ENCODE measurements around the gene NTM. TPM values are rescaled to one million over a fixed set of nuclear protein-coding genes. Genes with fewer than 3 reads are reported as not detected.

NTM gene
- total and polyA plus RNA-seq, 2 experiments from 2014 or later: 1.1 to 1.7 TPM

DNA sequence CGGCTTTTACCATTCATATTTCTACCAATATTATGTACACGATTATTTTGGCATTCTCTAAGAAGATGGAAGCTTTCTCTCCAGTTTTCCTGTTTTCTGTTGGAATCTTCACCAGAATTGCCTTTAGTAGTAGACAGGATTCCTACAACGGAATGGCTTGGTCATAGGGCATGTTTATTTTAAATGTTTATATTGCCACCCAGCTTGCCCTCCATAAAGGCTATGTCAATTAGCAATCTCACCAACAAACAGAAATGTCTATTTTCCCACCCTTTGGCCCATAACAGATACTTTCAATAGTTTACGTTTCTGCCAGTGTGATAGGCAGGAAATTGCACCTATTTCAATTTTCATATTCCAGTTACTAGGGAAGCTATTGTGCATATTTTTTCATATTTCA is 893.5 kb downstream of the NTM start:
- Histone ChIP-seq H3K27me3 (no peaks in the 10 kb centered on the region), H3K9me3 (ENCODE audit: low read depth) (no peaks in the 10 kb centered on the region), H3K4me1 (ENCODE audit: low read depth) (no peaks in the 10 kb centered on the region), H3K36me3 (no peaks in the 10 kb centered on the region), H3K4me3 (no peak overlapping the region), H3K27ac (no peak overlapping the region)
- TF ChIP-seq, protein P1, sequence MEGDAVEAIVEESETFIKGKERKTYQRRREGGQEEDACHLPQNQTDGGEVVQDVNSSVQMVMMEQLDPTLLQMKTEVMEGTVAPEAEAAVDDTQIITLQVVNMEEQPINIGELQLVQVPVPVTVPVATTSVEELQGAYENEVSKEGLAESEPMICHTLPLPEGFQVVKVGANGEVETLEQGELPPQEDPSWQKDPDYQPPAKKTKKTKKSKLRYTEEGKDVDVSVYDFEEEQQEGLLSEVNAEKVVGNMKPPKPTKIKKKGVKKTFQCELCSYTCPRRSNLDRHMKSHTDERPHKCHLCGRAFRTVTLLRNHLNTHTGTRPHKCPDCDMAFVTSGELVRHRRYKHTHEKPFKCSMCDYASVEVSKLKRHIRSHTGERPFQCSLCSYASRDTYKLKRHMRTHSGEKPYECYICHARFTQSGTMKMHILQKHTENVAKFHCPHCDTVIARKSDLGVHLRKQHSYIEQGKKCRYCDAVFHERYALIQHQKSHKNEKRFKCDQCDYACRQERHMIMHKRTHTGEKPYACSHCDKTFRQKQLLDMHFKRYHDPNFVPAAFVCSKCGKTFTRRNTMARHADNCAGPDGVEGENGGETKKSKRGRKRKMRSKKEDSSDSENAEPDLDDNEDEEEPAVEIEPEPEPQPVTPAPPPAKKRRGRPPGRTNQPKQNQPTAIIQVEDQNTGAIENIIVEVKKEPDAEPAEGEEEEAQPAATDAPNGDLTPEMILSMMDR (IDR thresholded peaks at IDR 0.05; ENCODE audit: low read depth, low read length): no peak
- DNase-seq (ENCODE audit: low read depth in 1 of 2, low spot score in 1 of 2): no peak

DNA sequence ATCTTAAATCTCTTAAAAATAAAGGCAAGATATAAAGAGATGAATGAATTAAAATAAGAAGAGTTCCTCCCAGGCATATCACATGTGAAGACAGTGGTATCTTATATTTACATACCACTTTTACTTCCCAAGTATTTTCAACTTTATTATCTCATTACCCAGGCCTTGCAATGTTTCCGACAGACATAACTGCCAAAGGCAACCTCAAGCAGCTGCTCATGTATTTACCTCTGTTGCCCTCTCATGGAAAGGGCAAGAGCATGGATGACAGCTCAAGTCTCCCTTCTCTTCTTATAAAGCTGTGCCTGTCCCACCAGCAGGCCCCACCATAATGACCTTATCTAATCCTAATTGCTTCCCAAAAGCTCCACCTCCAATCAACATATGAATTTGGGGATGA is 894.2 kb downstream of the NTM start:
- Histone ChIP-seq H3K9me3 (ENCODE audit: low read depth) (no peaks in the 10 kb centered on the region), H3K36me3 (no peaks in the 10 kb centered on the region), H3K4me3 (no peak overlapping the region), H3K27me3 (no peaks in the 10 kb centered on the region), H3K27ac (no peak overlapping the region), H3K4me1 (ENCODE audit: low read depth) (no peaks in the 10 kb centered on the region)
- TF ChIP-seq, protein P1 (IDR thresholded peaks at IDR 0.05; ENCODE audit: low read depth, low read length): no peak
- DNase-seq (ENCODE audit: low read depth in 1 of 2, low spot score in 1 of 2): no peak

DNA sequence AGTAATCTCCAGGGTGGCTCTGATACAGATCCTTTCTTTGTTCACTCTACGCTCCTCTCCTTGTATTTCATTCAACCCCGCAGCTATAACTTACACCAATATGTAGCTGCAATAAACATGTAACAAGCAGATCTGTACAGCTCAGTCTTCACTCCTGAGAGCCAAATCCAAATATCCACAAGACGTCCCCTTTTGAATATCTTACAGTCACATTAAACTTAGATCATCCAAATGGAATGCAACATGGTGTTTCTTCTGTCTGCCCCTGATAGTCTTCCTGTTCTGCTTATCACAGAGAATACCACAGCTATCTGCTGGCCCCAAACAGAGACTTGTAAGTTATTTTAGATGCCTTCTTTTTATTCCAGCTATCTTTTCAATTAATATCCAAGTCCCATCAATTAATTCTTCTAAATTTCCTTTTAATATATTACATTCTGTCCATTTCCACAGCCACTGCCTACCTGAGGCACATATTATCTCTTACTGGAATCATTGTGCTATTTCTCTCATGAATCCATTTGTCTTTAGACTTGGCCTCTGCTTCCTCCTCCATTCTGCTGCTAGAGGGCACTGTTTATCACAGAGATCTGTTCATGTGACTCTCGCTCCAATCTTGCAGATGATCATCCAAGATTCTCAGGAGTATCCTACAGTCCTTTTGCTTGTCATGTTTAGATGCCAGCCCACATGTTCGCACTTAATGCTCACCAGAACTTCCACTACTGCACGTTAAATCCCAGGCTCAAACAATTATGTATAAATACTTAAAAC is 908.6 kb downstream of the NTM start:
- TF ChIP-seq, protein P1 (IDR thresholded peaks at IDR 0.05; ENCODE audit: low read depth, low read length): peak; percentile 38
- Histone ChIP-seq H3K4me3 (no peak overlapping the region), H3K4me1 (ENCODE audit: low read depth) (peaks cover 5% of the 10 kb centered on the region), H3K27ac (no peak overlapping the region), H3K36me3 (no peaks in the 10 kb centered on the region), H3K27me3 (no peaks in the 10 kb centered on the region), H3K9me3 (ENCODE audit: low read depth) (no peaks in the 10 kb centered on the region)
- peak in 1 of 2 donors; percentile 38 for DNase-seq (ENCODE audit: low read depth in 1 of 2, low spot score in 1 of 2)

DNA sequence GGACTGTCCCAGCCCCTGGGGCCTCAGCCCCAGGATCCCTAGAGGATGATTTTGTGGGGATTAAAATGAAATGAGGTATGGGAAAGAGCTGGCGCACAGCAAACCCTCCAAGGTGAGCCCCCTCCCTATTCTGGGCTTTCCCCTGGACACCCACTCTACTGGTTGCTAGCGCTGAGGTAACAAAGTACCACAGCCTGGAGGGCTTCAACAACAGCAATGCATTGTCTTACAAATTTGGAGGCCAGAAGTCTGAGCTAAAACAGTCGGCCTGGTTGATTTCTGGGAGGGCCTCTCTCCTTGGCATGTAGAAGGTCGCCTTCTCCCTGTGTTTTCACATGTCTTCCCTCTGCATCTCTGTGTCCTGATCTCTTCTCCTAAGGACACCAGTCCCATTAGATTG is 913.6 kb downstream of the NTM start:
- Histone ChIP-seq H3K9me3 (ENCODE audit: low read depth) (no peaks in the 10 kb centered on the region), H3K36me3 (no peaks in the 10 kb centered on the region), H3K4me1 (ENCODE audit: low read depth) (peaks cover 32% of the 10 kb centered on the region), H3K27me3 (no peaks in the 10 kb centered on the region), H3K4me3 (no peak overlapping the region), H3K27ac (no peak overlapping the region)
- TF ChIP-seq, protein P1 (IDR thresholded peaks at IDR 0.05; ENCODE audit: low read depth, low read length): no peak
- no peak for DNase-seq (ENCODE audit: low read depth in 1 of 2, low spot score in 1 of 2)

DNA sequence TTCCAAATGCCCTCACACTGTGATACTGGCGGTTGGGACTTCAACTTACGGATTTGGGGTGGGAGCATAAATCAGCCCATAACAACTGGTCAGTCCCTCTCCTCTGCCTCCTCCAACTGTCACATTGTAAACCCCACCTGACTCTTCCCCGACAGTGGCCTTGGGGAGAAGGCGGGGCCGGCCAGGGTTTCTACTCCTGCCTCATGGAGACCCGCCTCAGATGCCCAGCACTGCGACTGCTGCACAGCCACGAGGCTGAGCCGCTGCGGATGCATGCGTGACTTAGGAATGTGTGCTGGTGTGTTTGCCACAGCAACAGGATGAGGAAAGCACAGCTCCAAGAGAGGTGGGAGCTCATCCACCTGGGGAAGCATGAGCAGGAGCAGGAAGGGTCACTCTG is 914.2 kb downstream of the NTM start:
- Histone ChIP-seq H3K4me1 (ENCODE audit: low read depth) (peaks cover 32% of the 10 kb centered on the region), H3K9me3 (ENCODE audit: low read depth) (no peaks in the 10 kb centered on the region), H3K36me3 (no peaks in the 10 kb centered on the region), H3K4me3 (no peak overlapping the region), H3K27me3 (no peaks in the 10 kb centered on the region), H3K27ac (no peak overlapping the region)
- no peak for DNase-seq (ENCODE audit: low read depth in 1 of 2, low spot score in 1 of 2)
- TF ChIP-seq, protein P1 (IDR thresholded peaks at IDR 0.05; ENCODE audit: low read depth, low read length): no peak
